Kidney epithelial cell (primary cell): ENCODE measurements around the gene VRK3. TPM values are rescaled to one million over a fixed set of nuclear protein-coding genes. Genes with fewer than 3 reads are reported as not detected.

ENCODE experiments used
- DNase-seq: peaks from one replicate; pipeline ENCODE4 v3.0.0-alpha.2; 2010; ENCODE audit warnings: low read depth
- H3K27me3 ChIP-seq: 2 replicates; pipeline ENCODE4 v1.6.0; 2011; ENCODE audit warnings: low read length; ENCODE audit not compliant: control insufficient read depth, insufficient read depth
- H3K36me3 ChIP-seq: 2 replicates; pipeline ENCODE4 v1.5.1; 2011; ENCODE audit warnings: low read length; ENCODE audit not compliant: control insufficient read depth, insufficient read depth
- H3K4me3 ChIP-seq: 2 replicates; pipeline ENCODE4 v1.5.1; 2011; ENCODE audit warnings: low read depth, mild to moderate bottlenecking, control low read depth, low read length
- CTCF ChIP-seq: IDR thresholded peaks from 2 replicates; pipeline ENCODE4 v1.5.1; 2011; ENCODE audit warnings: mild to moderate bottlenecking, moderate library complexity, low read length, control low read depth, inconsistent platforms; ENCODE audit not compliant: insufficient read depth, poor library complexity, severe bottlenecking
- total RNA-seq: library from RNA; depleted of rRNA; stranded (reverse); fragments of >200 nt; gene quantifications from 2 replicates; pipeline ENCODE4 v1.2.3, GENCODE V29; 2015

Gene VRK3
- total RNA-seq, 1 donor from 2014 or later: 20.5 TPM

GRCh38 chr19:49939721-49940481 is 85.3 kb downstream of the VRK3 start:
- H3K36me3 ChIP-seq: no peaks in the 10 kb centered on the region
- H3K4me3 ChIP-seq: no peak overlapping the region
- no peak for TF ChIP-seq CTCF
- DNase-seq: no peak
- peaks cover 2% of the 10 kb centered on the region for H3K27me3 ChIP-seq

- no peak for TF ChIP-seq CTCF
- Histone ChIP-seq H3K36me3 (no peaks in the 10 kb centered on the region), H3K4me3 (no peak overlapping the region)
Measured at GRCh38 chr19:49938662-49939061, 86.5 kb downstream of the VRK3 start.

GRCh38 chr19:49937750-49938381 is 87.3 kb downstream of the VRK3 start:
- no peak for DNase-seq
- peak overlapping the region; percentile 3 for H3K4me3 ChIP-seq
- TF ChIP-seq CTCF: peak; percentile 98

More at GRCh38 chr19:49938662-49939061, 86.5 kb downstream of the VRK3 start:
- H3K27me3 ChIP-seq: peaks cover 2% of the 10 kb centered on the region
- no peak for DNase-seq

GRCh38 chr19:49936549-49936948 is 88.6 kb downstream of the VRK3 start:
- DNase-seq: no peak
- peaks cover 2% of the 10 kb centered on the region for H3K27me3 ChIP-seq
- H3K4me3 ChIP-seq: no peak overlapping the region
- TF ChIP-seq CTCF: no peak
- peaks cover 2% of the 10 kb centered on the region for H3K36me3 ChIP-seq

More at GRCh38 chr19:49937750-49938381, 87.3 kb downstream of the VRK3 start:
- H3K27me3 ChIP-seq: peaks cover 2% of the 10 kb centered on the region
- peaks cover under 1% of the 10 kb centered on the region for H3K36me3 ChIP-seq

- no peak overlapping the region for H3K4me3 ChIP-seq
- peaks cover 2% of the 10 kb centered on the region for H3K36me3 ChIP-seq
- H3K27me3 ChIP-seq: no peaks in the 10 kb centered on the region
- no peak for TF ChIP-seq CTCF
- no peak for DNase-seq
Measured at GRCh38 chr19:49933643-49934042, 91.5 kb downstream of the VRK3 start.

- no peak for TF ChIP-seq CTCF
- H3K36me3 ChIP-seq: peaks cover 2% of the 10 kb centered on the region
- H3K4me3 ChIP-seq: no peak overlapping the region
- H3K27me3 ChIP-seq: no peaks in the 10 kb centered on the region
- no peak for DNase-seq
Measured at GRCh38 chr19:49932731-49933131, 92.4 kb downstream of the VRK3 start.
